H1 (cell line): ENCODE measurements around the gene PCP4. TPM values are rescaled to one million over a fixed set of nuclear protein-coding genes. Genes with fewer than 3 reads are reported as not detected.

Source experiments
- CTCF ChIA-PET: fragments of 300-600 bp; sonication (Branson Sonifier 250); formaldehyde crosslinking; loops from one replicate; lab custom pipeline; 2021; ENCODE audit not compliant: partially characterized antibody; lab: Charles Lee
- POLR2A ChIA-PET: fragments of 300-600 bp; sonication (Branson Sonifier 250); formaldehyde crosslinking; loops from one replicate; lab custom pipeline; 2021; ENCODE audit warnings: inconsistent platforms; ENCODE audit not compliant: partially characterized antibody; lab: Charles Lee
- DNase-seq, 2 experiments: peaks; one replicate each; pipeline versions ENCODE4 v3.0.0 to v3.0.0-alpha.2; 2010 to 2022; ENCODE audit warnings: low spot score in 2 of 2, low read depth in 1 of 2, mixed read lengths in 1 of 2
- FAIRE-seq: peaks from 2 replicates; lab custom pipeline; 2011; peaks lifted over from hg19 to GRCh38; lab: Jason Lieb, UNC
- H2AFZ ChIP-seq: 2 replicates; pipeline ENCODE4 v1.8.1; 2012; ENCODE audit warnings: low read length, inconsistent platforms
- H2AK5ac ChIP-seq: 2 replicates; pipeline ENCODE4 v1.6.1; 2013; ENCODE audit warnings: low read depth, low read length
- H2BK120ac ChIP-seq: replicated peaks from 2 replicates; pipeline ENCODE3; 2013; ENCODE audit warnings: low read depth, low read length, inconsistent platforms
- H2BK12ac ChIP-seq: 2 replicates; pipeline ENCODE4 v1.6.1; 2013; ENCODE audit warnings: low read depth, low read length
- H2BK15ac ChIP-seq: 2 replicates; pipeline ENCODE4 v1.6.1; 2013; ENCODE audit warnings: low read length
- H2BK20ac ChIP-seq: 2 replicates; pipeline ENCODE4 v1.6.1; 2013; ENCODE audit warnings: low read length
- H2BK5ac ChIP-seq: 2 replicates; pipeline ENCODE4 v1.6.1; 2013; ENCODE audit warnings: low read depth, low read length
- H3K14ac ChIP-seq: 2 replicates; pipeline ENCODE4 v1.6.1; 2013; ENCODE audit warnings: inconsistent platforms; ENCODE audit not compliant: insufficient read length
- H3K18ac ChIP-seq: 2 replicates; pipeline ENCODE4 v1.6.1; 2013; ENCODE audit warnings: low read length; ENCODE audit errors: extremely low read depth
- H3K23ac ChIP-seq: 2 replicates; pipeline ENCODE4 v1.6.1; 2013; ENCODE audit warnings: inconsistent platforms; ENCODE audit not compliant: insufficient read length
- H3K23me2 ChIP-seq: 2 replicates; pipeline ENCODE4 v1.6.1; 2013; ENCODE audit warnings: low read depth, low read length
- H3K27ac ChIP-seq: 2 replicates; pipeline ENCODE4 v1.6.1; 2011; ENCODE audit warnings: low read depth, low read length, inconsistent platforms
- H3K27me3 ChIP-seq, 4 experiments: replicated peaks in 1 of 4; 1 replicate in 1 of 4; 2 replicates in 3 of 4; pipeline versions ENCODE4 v1.6.1 to v1.8.1; 2011 to 2013; ENCODE audit warnings: low read length in 3 of 4, mild to moderate bottlenecking in 3 of 4, inconsistent platforms in 2 of 4, mixed read lengths in 2 of 4, moderate library complexity in 1 of 4; ENCODE audit not compliant: control insufficient read depth in 3 of 4, insufficient read depth in 3 of 4; ENCODE audit errors: extremely low read depth in 1 of 4
- H3K36me3 ChIP-seq, 4 experiments: 2 replicates each; pipeline versions ENCODE4 v1.6.1 to v1.8.1; 2011 to 2013; ENCODE audit warnings: mild to moderate bottlenecking in 4 of 4, low read length in 3 of 4, moderate library complexity in 2 of 4, control low read depth in 1 of 4, inconsistent platforms in 1 of 4; ENCODE audit not compliant: insufficient read depth in 4 of 4, control insufficient read depth in 2 of 4
- H3K4ac ChIP-seq: replicated peaks from 2 replicates; pipeline ENCODE3; 2013; ENCODE audit warnings: low read length, low read depth, mixed read lengths, inconsistent platforms; ENCODE audit not compliant: insufficient read length
- H3K4me1 ChIP-seq, 4 experiments: replicated peaks in 1 of 4; 1 replicate in 1 of 4; 2 replicates in 3 of 4; pipeline versions ENCODE4 v1.6.1 to v1.8.1; 2011 to 2013; ENCODE audit warnings: low read length in 3 of 4, inconsistent platforms in 2 of 4, mixed read lengths in 1 of 4; ENCODE audit not compliant: insufficient read depth in 4 of 4, control insufficient read depth in 3 of 4
- H3K4me2 ChIP-seq, 2 experiments: 2 replicates each; pipeline versions ENCODE4 v1.6.1 to v1.8.1; 2011 to 2013; ENCODE audit warnings: low read depth in 2 of 2, low read length in 2 of 2, control low read depth in 1 of 2, inconsistent platforms in 1 of 2, mild to moderate bottlenecking in 1 of 2; ENCODE audit not compliant: insufficient read depth in 1 of 2
- H3K4me3 ChIP-seq, 4 experiments: fragments of 200-600, 300-600 bp in 1 of 4; sonication (generic), shearing (Covaris generic), sonication (Bioruptor Twin) in 1 of 4; 2 replicates each; pipeline versions ENCODE4 v1.5.1 to v1.8.1; 2011 to 2016; ENCODE audit warnings: low read length in 4 of 4, low read depth in 3 of 4, control low read depth in 2 of 4, inconsistent platforms in 2 of 4, mild to moderate bottlenecking in 2 of 4, mixed read lengths in 1 of 4, moderate library complexity in 1 of 4; ENCODE audit not compliant: insufficient read depth in 2 of 4; ENCODE audit errors: extremely low read depth in 1 of 4
- H3K56ac ChIP-seq: replicated peaks from 2 replicates; pipeline ENCODE3; 2013; ENCODE audit warnings: low read depth, mild to moderate bottlenecking, mixed read lengths, low read length, inconsistent platforms; ENCODE audit not compliant: insufficient read length
- H3K79me1 ChIP-seq: 2 replicates; pipeline ENCODE4 v1.6.1; 2013; ENCODE audit warnings: low read depth, low read length, control low read depth
- H3K79me2 ChIP-seq, 2 experiments: 2 replicates each; pipeline versions ENCODE4 v1.6.1 to v1.8.1; 2012 to 2013; ENCODE audit warnings: low read length in 2 of 2, mild to moderate bottlenecking in 2 of 2, inconsistent platforms in 1 of 2; ENCODE audit not compliant: insufficient read depth in 2 of 2, control insufficient read depth in 1 of 2
- H3K9ac ChIP-seq, 4 experiments: replicated peaks in 1 of 4; 1 replicate in 1 of 4; 2 replicates in 3 of 4; pipeline versions ENCODE4 v1.6.1 to v1.8.1; 2011 to 2013; ENCODE audit warnings: low read depth in 3 of 4, low read length in 3 of 4, control low read depth in 2 of 4, mild to moderate bottlenecking in 2 of 4, moderate library complexity in 2 of 4, inconsistent platforms in 1 of 4; ENCODE audit errors: extremely low read depth in 1 of 4
- H3K9me3 ChIP-seq, 2 experiments: 2 replicates each; pipeline versions ENCODE4 v1.6.1 to v1.8.1; 2012 to 2013; ENCODE audit warnings: mild to moderate bottlenecking in 2 of 2, moderate library complexity in 2 of 2, control low read depth in 1 of 2, inconsistent platforms in 1 of 2, low read depth in 1 of 2, low read length in 1 of 2, mixed read lengths in 1 of 2; ENCODE audit not compliant: insufficient read depth in 2 of 2
- H4K20me1 ChIP-seq, 2 experiments: replicated peaks in 1 of 2; 2 replicates each; pipeline versions ENCODE3 to v1.8.1; 2011 to 2013; ENCODE audit warnings: inconsistent platforms in 2 of 2, low read length in 2 of 2, mild to moderate bottlenecking in 1 of 2; ENCODE audit not compliant: insufficient read depth in 2 of 2, control insufficient read depth in 1 of 2
- H4K5ac ChIP-seq: 2 replicates; pipeline ENCODE4 v1.6.1; 2013; ENCODE audit warnings: low read length, low read depth, mixed read lengths, inconsistent platforms; ENCODE audit not compliant: insufficient read length
- H4K8ac ChIP-seq: 2 replicates; pipeline ENCODE4 v1.8.0; 2013; ENCODE audit warnings: mild to moderate bottlenecking, moderate library complexity, low read length, inconsistent platforms; ENCODE audit not compliant: insufficient read depth; ENCODE audit errors: extremely low read depth
- H4K91ac ChIP-seq: replicated peaks from 2 replicates; pipeline ENCODE3; 2013; ENCODE audit warnings: low read length, mixed read lengths, inconsistent platforms; ENCODE audit not compliant: insufficient read length
- BRCA1 ChIP-seq: IDR thresholded peaks from 2 replicates; pipeline ENCODE4 v1.6.1; 2012; ENCODE audit warnings: low read depth, low read length, improper control_type of control experiment
- CBX8 ChIP-seq: fragments of 300-800, 300-1000 bp; sonication (generic); IDR thresholded peaks from 2 replicates; pipeline ENCODE4 v1.7.1; 2016; ENCODE audit warnings: low read depth, low read length, borderline replicate concordance
- E2F6 ChIP-seq: IDR thresholded peaks from 2 replicates; pipeline ENCODE4 v1.6.1; 2012; ENCODE audit warnings: inconsistent platforms
- GTF2F1 ChIP-seq: IDR thresholded peaks from 2 replicates; pipeline ENCODE4 v1.6.1; 2012; ENCODE audit warnings: low read depth, low read length, improper control_type of control experiment, borderline replicate concordance
- HDAC2 ChIP-seq, 2 experiments: fragments of 300-600 bp in 1 of 2; sonication (generic) in 1 of 2; IDR thresholded peaks; 2 replicates each; pipeline ENCODE4 v1.6.1; 2011 to 2012; ENCODE audit warnings: low read depth in 2 of 2, low read length in 2 of 2, mild to moderate bottlenecking in 2 of 2, moderate library complexity in 2 of 2, borderline replicate concordance in 1 of 2, inconsistent platforms in 1 of 2
- JUN ChIP-seq: IDR thresholded peaks from 2 replicates; pipeline ENCODE4 v1.6.1; 2011; ENCODE audit warnings: low read depth, mild to moderate bottlenecking, improper control_type of control experiment, low read length
- MAFK ChIP-seq: IDR thresholded peaks from 2 replicates; pipeline ENCODE4 v1.6.1; 2012; ENCODE audit warnings: low read depth, mild to moderate bottlenecking, improper control_type of control experiment, low read length
- POU5F1 ChIP-seq: IDR thresholded peaks from 2 replicates; pipeline ENCODE4 v1.6.1; 2011; ENCODE audit warnings: low read depth, mild to moderate bottlenecking, low read length, moderate library complexity
- RNF2 ChIP-seq: fragments of 200-900, 300-1000 bp; sonication (generic); IDR thresholded peaks from 2 replicates; pipeline ENCODE4 v1.7.1; 2016; ENCODE audit warnings: borderline replicate concordance, low read depth, mild to moderate bottlenecking, antibody characterized with exemption, low read length; ENCODE audit not compliant: poor library complexity, severe bottlenecking; ENCODE audit errors: missing control alignments
- RXRA ChIP-seq: IDR thresholded peaks from 2 replicates; pipeline ENCODE4 v1.6.1; 2011; ENCODE audit warnings: low read depth, mild to moderate bottlenecking, low read length, moderate library complexity; ENCODE audit not compliant: insufficient read depth
- SP1 ChIP-seq: IDR thresholded peaks from 2 replicates; pipeline ENCODE4 v1.6.1; 2011; ENCODE audit warnings: low read depth, low read length
- ZNF274 ChIP-seq: IDR thresholded peaks from 2 replicates; pipeline ENCODE4 v1.7.0; 2012; ENCODE audit warnings: low read length, borderline replicate concordance; ENCODE audit errors: extremely low read depth
- WGBS, 2 experiments: shearing (Covaris generic) in 1 of 2; methylation state at CpG; one replicate each; pipeline versions ENCODE4 v1.1.6 to v1.1.7; 2013 to 2015; ENCODE audit warnings: low lambda C conversion rate in 2 of 2, mixed read lengths in 2 of 2, inconsistent platforms in 1 of 2, low coverage in 1 of 2, missing lambda C conversion rate in 1 of 2; ENCODE audit not compliant: insufficient replicate concordance in 2 of 2, insufficient coverage in 1 of 2, insufficient read length in 1 of 2; ENCODE audit errors: extremely low coverage in 1 of 2, missing lambda C conversion rate in 1 of 2; 5-methylcytosine and 5-hydroxymethylcytosine counted together
- polyA plus RNA-seq, 7 experiments: library from polyadenylated mRNA; depleted of rRNA in 3 of 7; stranded (reverse) in 5 of 7; unstranded in 2 of 7; fragments of >200 nt in 5 of 7; fragments of 200-250 nt in 2 of 7; gene quantifications; 1 replicate in 5 of 7; 2 replicates in 1 of 7; 4 replicates in 1 of 7; pipeline versions ENCODE4 v1.2.1 to v1.2.3, GENCODE V29; 2011 to 2013; ENCODE audit warnings: missing spikeins in 2 of 7, mixed read lengths in 2 of 7
- total RNA-seq: library from RNA; stranded (reverse); fragmentation: NEBNext Ultra II Directional; extraction: Animal tissue kit (Norgen Biotek cat#: 25700); gene quantifications from 2 replicates; pipeline ENCODE4 v1.2.1, GENCODE V29; 2021

The PCP4 gene
- total and polyA plus RNA-seq, 2 of the 8 experiments (the other 6 are each of a cell fraction or from before 2014, with no cell fraction given): 1.8 to 2.4 TPM

DNA sequence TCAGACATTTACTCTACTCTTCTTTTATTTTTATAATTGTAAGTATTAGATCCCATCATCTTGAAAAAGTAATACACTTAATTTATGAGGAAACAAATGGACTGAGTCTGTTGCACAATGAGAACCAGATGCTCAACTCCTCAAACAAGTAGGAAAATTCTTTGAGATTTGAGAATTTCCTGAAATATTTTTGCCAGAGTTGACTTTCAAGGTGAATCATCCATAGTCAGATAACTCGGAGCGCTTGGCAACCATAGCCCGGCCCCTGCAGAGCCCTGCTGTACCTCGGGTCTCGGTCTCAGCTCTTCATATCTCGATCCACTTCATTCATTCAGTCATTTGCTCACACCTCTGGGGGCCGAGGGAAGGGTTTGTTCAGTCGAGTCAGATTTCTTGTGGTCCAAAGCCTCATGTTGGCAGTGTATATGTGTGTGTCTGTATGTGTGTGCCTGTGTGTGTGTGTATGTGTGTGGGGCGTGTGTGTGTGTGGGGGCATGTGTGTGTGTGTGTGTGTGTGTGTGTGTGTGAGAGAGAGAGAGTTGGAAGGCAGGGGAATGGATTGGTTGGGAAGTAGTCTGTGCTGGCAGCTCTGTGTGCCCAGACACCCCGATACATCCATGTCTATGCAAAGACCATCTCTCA lies 18.1 kb upstream of the PCP4 start:
- no peak overlapping the region for H3K23ac ChIP-seq
- no peak overlapping the region for H3K4ac ChIP-seq
- no peaks in the 10 kb centered on the region; a peak in 1 of 8 replicates for H3K36me3 ChIP-seq
- H3K4me1 ChIP-seq: 0 out of 7 replicates have a peak, but pooled peaks cover 0 to 4% (median 0%) of the 10 kb centered on the region in 4 experiments
- H3K9ac ChIP-seq: no peak overlapping the region
- H2BK120ac ChIP-seq: no peak overlapping the region
- H3K23me2 ChIP-seq: peaks cover 2% of the 10 kb centered on the region; the same call in 1 of the 2 replicates
- no peak overlapping the region for H2AFZ ChIP-seq
- WGBS, 2 experiments: 78% methylated on average over 10 of the region's 10 CpGs; no CpG with 5 or more reads in 1 of the 2 experiments
- no peak overlapping the region; the same call in 1 of the 2 replicates for H4K8ac ChIP-seq
- FAIRE-seq (no peak), DNase-seq (no peak)
- no peak overlapping the region for H3K4me3 ChIP-seq
- H2AK5ac ChIP-seq: no peak overlapping the region
- H3K79me1 ChIP-seq: no peaks in the 10 kb centered on the region
- no peak overlapping the region for H2BK5ac ChIP-seq
- H3K27ac ChIP-seq: no peak overlapping the region
- no peaks in the 10 kb centered on the region; a peak in 1 of 4 replicates for H3K9me3 ChIP-seq
- ChIA-PET POLR2A (no interaction called here), CTCF (no interaction called here)
- no peak overlapping the region for H4K91ac ChIP-seq
- H3K56ac ChIP-seq: no peak overlapping the region
- H4K20me1 ChIP-seq: no peaks in the 10 kb centered on the region
- no peaks in the 10 kb centered on the region for H3K27me3 ChIP-seq
- no peak overlapping the region for H3K18ac ChIP-seq
- H3K14ac ChIP-seq: no peak overlapping the region
- H2BK15ac ChIP-seq: no peak overlapping the region
- H3K79me2 ChIP-seq: no peaks in the 10 kb centered on the region
- H4K5ac ChIP-seq: no peak overlapping the region
- no peak overlapping the region for H2BK20ac ChIP-seq
- no peak overlapping the region for H3K4me2 ChIP-seq
- H2BK12ac ChIP-seq: no peak overlapping the region
- TF ChIP-seq JUN (no peak), CBX8 (no peak), POU5F1 (no peak), GTF2F1 (no peak), SP1 (no peak), BRCA1 (no peak), ZNF274 (no peak), MAFK (no peak), HDAC2 (IDR thresholded peaks at IDR 0.05; ENCODE audit: borderline replicate concordance in 1 of 2, low read depth in 2 of 2, low read length in 2 of 2) (no peak), RNF2 (no peak), E2F6 (no peak), RXRA (no peak)
